NCI-H526 treated with DMSO at 0.1 percent for 48 hours (cell line): ENCODE measurements around the gene PPM1F.

Experiments
- DNase-seq: peaks from one replicate; lab custom pipeline; 2025; lab: John Stamatoyannopoulos, UW

The PPM1F gene

GRCh38 chr22:21975273-21975672 is 22.6 kb upstream of the PPM1F start:
- DNase-seq = no peak

- no peak for DNase-seq
Measured at GRCh38 chr22:21974058-21974649, 21.5 kb upstream of the PPM1F start.

GRCh38 chr22:21972806-21973205 is 20.2 kb upstream of the PPM1F start:
- DNase-seq = no peak

- no peak for DNase-seq
Measured at GRCh38 chr22:21972293-21972779, 19.7 kb upstream of the PPM1F start.

- DNase-seq = no peak
Measured at GRCh38 chr22:21971858-21972275, 19.2 kb upstream of the PPM1F start.

GRCh38 chr22:21970800-21971617 is 18.4 kb upstream of the PPM1F start:
- DNase-seq = no peak

- DNase-seq = no peak
Measured at GRCh38 chr22:21970037-21970799, 17.6 kb upstream of the PPM1F start.

- DNase-seq = no peak
Measured at GRCh38 chr22:21968452-21969129, 15.9 kb upstream of the PPM1F start.

GRCh38 chr22:21967693-21968271 is 15.1 kb upstream of the PPM1F start:
- DNase-seq = no peak

- DNase-seq = no peak
Measured at GRCh38 chr22:21966643-21967516, 14.2 kb upstream of the PPM1F start.

- no peak for DNase-seq
Measured at GRCh38 chr22:21965762-21966288, 13.2 kb upstream of the PPM1F start.

- DNase-seq = no peak
Measured at GRCh38 chr22:21964918-21965484, 12.4 kb upstream of the PPM1F start.

- no peak for DNase-seq
Measured at GRCh38 chr22:21964234-21964633, 11.6 kb upstream of the PPM1F start.

- no peak for DNase-seq
Measured at GRCh38 chr22:21963790-21964211, 11.2 kb upstream of the PPM1F start.

- DNase-seq = no peak
Measured at GRCh38 chr22:21963286-21963685, 10.6 kb upstream of the PPM1F start.

GRCh38 chr22:21962655-21962949 is 10.0 kb upstream of the PPM1F start:
- no peak for DNase-seq

GRCh38 chr22:21961886-21962654 is 9.4 kb upstream of the PPM1F start:
- DNase-seq = no peak

- no peak for DNase-seq
Measured at GRCh38 chr22:21961127-21961867, 8.6 kb upstream of the PPM1F start.
